ENCODE measurements around the gene PRKCA. TPM values are rescaled to one million over a fixed set of nuclear protein-coding genes. Genes with fewer than 3 reads are reported as not detected.

PRKCA gene
- total and polyA plus RNA-seq, 2 of the 13 experiments (the other 11 are each of a cell fraction or from before 2014, with no cell fraction given): 18.5 to 21.5 TPM

GRCh38 chr17:66468241-66469087, 166.1 kb downstream of the PRKCA start (continued):
- TF ChIP-seq, protein P1, sequence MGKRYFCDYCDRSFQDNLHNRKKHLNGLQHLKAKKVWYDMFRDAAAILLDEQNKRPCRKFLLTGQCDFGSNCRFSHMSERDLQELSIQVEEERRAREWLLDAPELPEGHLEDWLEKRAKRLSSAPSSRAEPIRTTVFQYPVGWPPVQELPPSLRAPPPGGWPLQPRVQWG (CRISPR knock-in tag; IDR thresholded peaks at IDR 0.05; ENCODE audit: borderline replicate concordance, low read depth): no peak
- TF ChIP-seq NCOA2 (CRISPR knock-in tag; IDR thresholded peaks at IDR 0.05) (no peak), EHMT2 (IDR thresholded peaks at IDR 0.05; ENCODE audit: borderline replicate concordance, low read depth, low read length) (no peak), ZSCAN30 (CRISPR knock-in tag; IDR thresholded peaks at IDR 0.05) (no peak), ZFP90 (CRISPR knock-in tag; IDR thresholded peaks at IDR 0.05; ENCODE audit: borderline replicate concordance) (no peak), ZNF251 (CRISPR knock-in tag; IDR thresholded peaks at IDR 0.05) (no peak), ZFP37 (CRISPR knock-in tag; IDR thresholded peaks at IDR 0.05; ENCODE audit: borderline replicate concordance) (no peak), GTF2F1 (IDR thresholded peaks at IDR 0.05; ENCODE audit: low read length) (no peak), RBM39 (IDR thresholded peaks at IDR 0.05; ENCODE audit: low read depth, low read length, poor library complexity, severe bottlenecking) (no peak), ZNF775 (CRISPR knock-in tag; IDR thresholded peaks at IDR 0.05; ENCODE audit: borderline replicate concordance) (no peak), THAP11 (CRISPR knock-in tag; IDR thresholded peaks at IDR 0.05) (no peak), KAT7 (CRISPR knock-in tag; IDR thresholded peaks at IDR 0.05; ENCODE audit: borderline replicate concordance) (no peak), AHDC1 (CRISPR knock-in tag; IDR thresholded peaks at IDR 0.05; ENCODE audit: borderline replicate concordance) (no peak), SNAI1 (CRISPR knock-in tag; IDR thresholded peaks at IDR 0.05; ENCODE audit: borderline replicate concordance) (no peak), ZMAT3 (CRISPR knock-in tag; conservative IDR thresholded peaks at IDR 0.05) (no peak), ZNF431 (CRISPR knock-in tag; IDR thresholded peaks at IDR 0.05; ENCODE audit: borderline replicate concordance, low read depth) (no peak)
- TF ChIP-seq, protein P2, sequence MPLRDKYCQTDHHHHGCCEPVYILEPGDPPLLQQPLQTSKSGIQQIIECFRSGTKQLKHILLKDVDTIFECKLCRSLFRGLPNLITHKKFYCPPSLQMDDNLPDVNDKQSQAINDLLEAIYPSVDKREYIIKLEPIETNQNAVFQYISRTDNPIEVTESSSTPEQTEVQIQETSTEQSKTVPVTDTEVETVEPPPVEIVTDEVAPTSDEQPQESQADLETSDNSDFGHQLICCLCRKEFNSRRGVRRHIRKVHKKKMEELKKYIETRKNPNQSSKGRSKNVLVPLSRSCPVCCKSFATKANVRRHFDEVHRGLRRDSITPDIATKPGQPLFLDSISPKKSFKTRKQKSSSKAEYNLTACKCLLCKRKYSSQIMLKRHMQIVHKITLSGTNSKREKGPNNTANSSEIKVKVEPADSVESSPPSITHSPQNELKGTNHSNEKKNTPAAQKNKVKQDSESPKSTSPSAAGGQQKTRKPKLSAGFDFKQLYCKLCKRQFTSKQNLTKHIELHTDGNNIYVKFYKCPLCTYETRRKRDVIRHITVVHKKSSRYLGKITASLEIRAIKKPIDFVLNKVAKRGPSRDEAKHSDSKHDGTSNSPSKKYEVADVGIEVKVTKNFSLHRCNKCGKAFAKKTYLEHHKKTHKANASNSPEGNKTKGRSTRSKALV (CRISPR knock-in tag; IDR thresholded peaks at IDR 0.05): no peak
- TF ChIP-seq, protein P3, sequence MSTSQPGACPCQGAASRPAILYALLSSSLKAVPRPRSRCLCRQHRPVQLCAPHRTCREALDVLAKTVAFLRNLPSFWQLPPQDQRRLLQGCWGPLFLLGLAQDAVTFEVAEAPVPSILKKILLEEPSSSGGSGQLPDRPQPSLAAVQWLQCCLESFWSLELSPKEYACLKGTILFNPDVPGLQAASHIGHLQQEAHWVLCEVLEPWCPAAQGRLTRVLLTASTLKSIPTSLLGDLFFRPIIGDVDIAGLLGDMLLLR (CRISPR knock-in tag; IDR thresholded peaks at IDR 0.05): no peak
- TF ChIP-seq, protein P4, sequence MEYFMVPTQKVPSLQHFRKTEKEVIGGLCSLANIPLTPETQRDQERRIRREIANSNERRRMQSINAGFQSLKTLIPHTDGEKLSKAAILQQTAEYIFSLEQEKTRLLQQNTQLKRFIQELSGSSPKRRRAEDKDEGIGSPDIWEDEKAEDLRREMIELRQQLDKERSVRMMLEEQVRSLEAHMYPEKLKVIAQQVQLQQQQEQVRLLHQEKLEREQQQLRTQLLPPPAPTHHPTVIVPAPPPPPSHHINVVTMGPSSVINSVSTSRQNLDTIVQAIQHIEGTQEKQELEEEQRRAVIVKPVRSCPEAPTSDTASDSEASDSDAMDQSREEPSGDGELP (IDR thresholded peaks at IDR 0.05; ENCODE audit: borderline replicate concordance, low read depth): peak; percentile 60; the same call in 1 of the 2 replicates

All from HepG2 (cell line).